ENCODE results near the gene HECW1.

DNA sequence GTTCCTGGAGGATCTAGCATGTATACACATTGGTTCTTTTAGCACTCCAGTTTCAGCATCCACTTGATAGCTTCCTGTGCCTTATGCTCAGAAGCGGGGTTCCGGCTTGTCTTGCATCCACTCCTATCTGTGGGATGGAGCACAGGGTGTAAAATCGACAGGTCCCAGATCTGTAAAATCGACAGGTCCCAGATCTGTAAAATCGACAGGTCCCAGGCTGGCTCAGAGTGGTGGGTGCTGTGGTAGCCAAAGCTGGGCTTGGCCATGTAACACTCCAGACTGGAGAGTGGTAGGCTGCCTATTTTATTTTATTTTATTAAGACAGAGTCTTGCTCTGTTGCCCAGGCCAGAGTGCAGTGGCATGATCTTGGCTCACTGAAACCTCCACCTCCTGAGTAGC lies 30.3 kb downstream of the HECW1 start:
- TF ChIP-seq, protein P1, sequence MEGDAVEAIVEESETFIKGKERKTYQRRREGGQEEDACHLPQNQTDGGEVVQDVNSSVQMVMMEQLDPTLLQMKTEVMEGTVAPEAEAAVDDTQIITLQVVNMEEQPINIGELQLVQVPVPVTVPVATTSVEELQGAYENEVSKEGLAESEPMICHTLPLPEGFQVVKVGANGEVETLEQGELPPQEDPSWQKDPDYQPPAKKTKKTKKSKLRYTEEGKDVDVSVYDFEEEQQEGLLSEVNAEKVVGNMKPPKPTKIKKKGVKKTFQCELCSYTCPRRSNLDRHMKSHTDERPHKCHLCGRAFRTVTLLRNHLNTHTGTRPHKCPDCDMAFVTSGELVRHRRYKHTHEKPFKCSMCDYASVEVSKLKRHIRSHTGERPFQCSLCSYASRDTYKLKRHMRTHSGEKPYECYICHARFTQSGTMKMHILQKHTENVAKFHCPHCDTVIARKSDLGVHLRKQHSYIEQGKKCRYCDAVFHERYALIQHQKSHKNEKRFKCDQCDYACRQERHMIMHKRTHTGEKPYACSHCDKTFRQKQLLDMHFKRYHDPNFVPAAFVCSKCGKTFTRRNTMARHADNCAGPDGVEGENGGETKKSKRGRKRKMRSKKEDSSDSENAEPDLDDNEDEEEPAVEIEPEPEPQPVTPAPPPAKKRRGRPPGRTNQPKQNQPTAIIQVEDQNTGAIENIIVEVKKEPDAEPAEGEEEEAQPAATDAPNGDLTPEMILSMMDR (conservative IDR thresholded peaks at IDR 0.05 in 1 of 2, IDR thresholded peaks at IDR 0.05 in 1 of 2; ENCODE audit: extremely low read depth in 1 of 2, insufficient read depth in 1 of 2, low read depth in 1 of 2, low read length in 2 of 2) = no peak
- TF ChIP-seq EZH2 (IDR thresholded peaks at IDR 0.05; ENCODE audit: borderline replicate concordance, low read length) = no peak

Measured in mammary epithelial cell (primary cell).